ENCODE results near the gene ZNF329. TPM values are rescaled to one million over a fixed set of nuclear protein-coding genes. Genes with fewer than 3 reads are reported as not detected.
"Not testable (repeated sequence)": the region's sequence is repeated elsewhere in the genome, so short reads cannot be mapped to it uniquely, and the experiment has no call there.

Gene ZNF329
- total RNA-seq, 1 donor from 2014 or later: 14.5 TPM

DNA sequence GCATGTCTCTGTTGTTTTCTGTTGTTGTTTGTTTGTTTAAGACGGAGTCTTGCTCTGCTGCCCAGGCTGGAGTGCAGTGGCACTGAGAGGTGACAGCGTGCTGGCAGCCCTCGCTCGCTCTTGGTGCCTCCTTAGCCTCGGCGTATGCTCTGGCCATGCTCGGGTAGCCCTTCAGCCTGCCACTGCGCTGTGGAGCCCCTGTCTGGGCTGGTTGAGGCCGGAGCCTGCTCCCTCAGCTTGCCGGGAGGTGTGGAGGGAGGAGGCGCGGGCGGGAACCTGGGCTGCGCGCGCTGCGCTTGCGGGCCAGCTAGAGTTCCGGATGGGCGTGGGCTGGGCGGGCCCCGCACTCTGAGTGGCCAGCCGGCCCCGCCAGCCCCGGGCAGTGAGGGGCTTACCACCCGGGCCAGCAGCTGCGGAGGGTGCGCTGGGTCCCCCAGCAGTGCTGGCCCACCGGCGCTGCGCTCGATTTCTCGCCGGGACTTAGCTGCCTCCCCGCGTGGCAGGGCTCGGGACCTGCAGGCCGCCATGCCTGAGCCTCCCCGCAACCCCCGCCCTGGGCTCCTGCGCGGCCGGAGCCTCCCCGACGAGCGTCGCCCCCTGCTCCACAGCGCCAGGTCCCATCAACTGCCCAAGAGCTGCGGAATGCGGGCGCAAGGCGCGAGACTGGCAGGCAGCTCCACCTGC, 6.6 kb upstream of the ZNF329 start:
- no peak for DNase-seq (ENCODE audit: extremely low spot score, unreplicated experiment)
- no peak overlapping the region for H3K27ac Mint-ChIP-seq
- H3K4me1 Mint-ChIP-seq (ENCODE audit: unreplicated experiment): peaks cover 4% of the 10 kb centered on the region

DNA sequence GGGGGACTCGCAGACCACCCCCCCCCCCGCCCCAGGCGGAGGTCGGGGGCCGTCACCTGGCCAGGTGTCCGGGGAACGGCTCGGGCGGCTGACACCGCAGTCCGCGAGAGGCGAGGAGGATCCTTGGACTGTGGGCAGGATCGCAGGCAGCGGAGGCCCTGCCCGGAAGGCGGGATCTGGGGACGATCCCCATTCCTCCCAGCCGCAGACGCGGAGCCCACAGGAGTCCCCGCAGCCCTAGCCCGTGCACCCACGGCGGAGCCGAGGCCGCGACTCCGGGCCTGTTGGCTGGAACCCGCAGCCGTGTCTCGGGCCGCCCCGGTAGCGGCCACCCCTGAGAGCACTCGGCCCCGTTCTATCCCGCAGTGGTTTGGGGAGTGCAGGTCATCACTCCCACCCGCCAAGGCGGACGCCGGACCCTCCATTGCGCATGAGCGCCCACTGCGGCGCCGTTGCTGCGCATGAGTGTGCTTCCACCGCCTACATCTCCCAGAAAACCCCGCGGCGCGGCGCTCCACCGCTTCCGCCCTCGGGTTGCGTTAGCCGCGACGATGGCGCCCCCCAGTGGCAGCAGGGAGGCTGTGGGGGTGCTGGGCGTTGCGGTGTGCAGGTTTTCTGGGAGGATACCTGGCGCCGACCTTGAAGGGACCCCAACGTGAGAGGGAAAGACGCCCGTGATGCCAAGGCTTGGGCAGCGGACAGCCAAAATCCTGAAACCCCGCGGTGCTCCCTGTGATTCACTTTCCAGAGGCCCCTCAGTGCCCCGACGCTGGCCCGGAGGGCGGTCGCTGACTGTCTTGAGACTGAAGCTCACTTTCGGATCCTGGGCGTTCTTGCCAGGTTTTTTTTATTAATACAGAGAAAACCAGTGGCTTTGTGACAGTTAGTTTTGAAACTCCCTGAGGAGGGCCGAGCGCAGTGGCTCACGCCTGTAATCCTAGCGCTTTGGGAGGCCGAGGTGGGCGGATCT, 4.4 kb upstream of the ZNF329 start:
- Mint-ChIP-seq H3K27ac (peak overlapping the region; percentile 96), H3K4me1 (ENCODE audit: unreplicated experiment) (peaks cover 6% of the 10 kb centered on the region), H3K4me3 (peak overlapping the region; percentile 96), H3K36me3 (peaks cover 6% of the 10 kb centered on the region), H3K9me3 (peaks cover under 1% of the 10 kb centered on the region), H3K27me3 (no peaks in the 10 kb centered on the region)
- peak; percentile 99 for DNase-seq (ENCODE audit: extremely low spot score, unreplicated experiment)
- TF ChIP-seq, protein P1, sequence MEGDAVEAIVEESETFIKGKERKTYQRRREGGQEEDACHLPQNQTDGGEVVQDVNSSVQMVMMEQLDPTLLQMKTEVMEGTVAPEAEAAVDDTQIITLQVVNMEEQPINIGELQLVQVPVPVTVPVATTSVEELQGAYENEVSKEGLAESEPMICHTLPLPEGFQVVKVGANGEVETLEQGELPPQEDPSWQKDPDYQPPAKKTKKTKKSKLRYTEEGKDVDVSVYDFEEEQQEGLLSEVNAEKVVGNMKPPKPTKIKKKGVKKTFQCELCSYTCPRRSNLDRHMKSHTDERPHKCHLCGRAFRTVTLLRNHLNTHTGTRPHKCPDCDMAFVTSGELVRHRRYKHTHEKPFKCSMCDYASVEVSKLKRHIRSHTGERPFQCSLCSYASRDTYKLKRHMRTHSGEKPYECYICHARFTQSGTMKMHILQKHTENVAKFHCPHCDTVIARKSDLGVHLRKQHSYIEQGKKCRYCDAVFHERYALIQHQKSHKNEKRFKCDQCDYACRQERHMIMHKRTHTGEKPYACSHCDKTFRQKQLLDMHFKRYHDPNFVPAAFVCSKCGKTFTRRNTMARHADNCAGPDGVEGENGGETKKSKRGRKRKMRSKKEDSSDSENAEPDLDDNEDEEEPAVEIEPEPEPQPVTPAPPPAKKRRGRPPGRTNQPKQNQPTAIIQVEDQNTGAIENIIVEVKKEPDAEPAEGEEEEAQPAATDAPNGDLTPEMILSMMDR (conservative IDR thresholded peaks at IDR 0.05): peak; percentile 100

More for the DNA sequence above, 6.6 kb upstream of the ZNF329 start:
- Mint-ChIP-seq H3K9me3 (peaks cover 4% of the 10 kb centered on the region), H3K36me3 (peaks cover 4% of the 10 kb centered on the region), H3K4me3 (no peak overlapping the region), H3K27me3 (no peaks in the 10 kb centered on the region)
- TF ChIP-seq, protein P1 (conservative IDR thresholded peaks at IDR 0.05): no peak

DNA sequence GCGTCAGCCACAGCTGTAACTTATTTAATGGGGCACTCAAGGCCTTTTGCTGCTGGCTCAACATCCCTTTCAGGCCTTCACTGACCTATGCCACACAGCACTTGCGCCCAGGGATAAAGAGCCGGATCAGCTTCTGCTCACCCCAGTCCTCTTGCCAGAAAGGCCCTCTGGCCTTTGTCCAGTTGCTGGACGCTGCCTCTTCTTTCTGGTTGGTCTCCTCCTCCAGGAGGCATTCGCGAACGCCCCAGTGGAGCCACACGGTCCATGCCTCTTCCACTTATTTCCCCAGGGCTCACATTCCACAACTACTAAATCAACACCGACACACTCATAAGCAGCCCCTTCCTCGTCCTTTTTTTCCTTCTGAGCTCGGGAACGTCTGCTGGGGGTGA, 3.7 kb upstream of the ZNF329 start:
- H3K4me1 Mint-ChIP-seq (ENCODE audit: unreplicated experiment): peaks cover 12% of the 10 kb centered on the region
- no peak for DNase-seq (ENCODE audit: extremely low spot score, unreplicated experiment)
- TF ChIP-seq, protein P1 (conservative IDR thresholded peaks at IDR 0.05): no peak
- peaks cover 10% of the 10 kb centered on the region for H3K36me3 Mint-ChIP-seq
- H3K9me3 Mint-ChIP-seq: peaks cover 7% of the 10 kb centered on the region
- H3K27ac Mint-ChIP-seq: peak overlapping the region; percentile 96
- H3K4me3 Mint-ChIP-seq: peak overlapping the region; percentile 96
- H3K27me3 Mint-ChIP-seq: no peaks in the 10 kb centered on the region

DNA sequence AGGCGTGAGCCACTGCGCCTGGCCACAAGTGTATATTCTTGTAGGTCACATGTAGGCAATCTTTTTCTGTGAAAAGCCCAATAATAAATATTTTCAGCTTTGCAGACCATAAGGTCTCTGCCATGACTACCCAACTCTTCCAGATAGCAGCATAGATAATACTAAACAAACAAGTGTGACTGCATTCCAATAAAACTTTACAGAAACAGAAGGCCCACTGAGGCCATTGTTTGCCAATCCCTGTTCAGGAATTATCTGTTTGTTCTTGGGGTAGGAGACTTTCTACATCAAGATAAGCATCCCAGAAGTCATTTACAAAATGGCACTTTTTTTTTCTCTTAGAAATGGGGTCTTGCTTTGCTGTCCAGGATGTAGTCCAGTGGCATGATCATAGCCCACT, 2.8 kb upstream of the ZNF329 start:
- Mint-ChIP-seq H3K27ac (peak overlapping the region; percentile 96), H3K4me3 (peak overlapping the region; percentile 96), H3K9me3 (peaks cover 9% of the 10 kb centered on the region), H3K4me1 (ENCODE audit: unreplicated experiment) (peaks cover 14% of the 10 kb centered on the region), H3K36me3 (peaks cover 14% of the 10 kb centered on the region), H3K27me3 (no peaks in the 10 kb centered on the region)
- TF ChIP-seq, protein P1 (conservative IDR thresholded peaks at IDR 0.05): no peak
- no peak for DNase-seq (ENCODE audit: extremely low spot score, unreplicated experiment)

DNA sequence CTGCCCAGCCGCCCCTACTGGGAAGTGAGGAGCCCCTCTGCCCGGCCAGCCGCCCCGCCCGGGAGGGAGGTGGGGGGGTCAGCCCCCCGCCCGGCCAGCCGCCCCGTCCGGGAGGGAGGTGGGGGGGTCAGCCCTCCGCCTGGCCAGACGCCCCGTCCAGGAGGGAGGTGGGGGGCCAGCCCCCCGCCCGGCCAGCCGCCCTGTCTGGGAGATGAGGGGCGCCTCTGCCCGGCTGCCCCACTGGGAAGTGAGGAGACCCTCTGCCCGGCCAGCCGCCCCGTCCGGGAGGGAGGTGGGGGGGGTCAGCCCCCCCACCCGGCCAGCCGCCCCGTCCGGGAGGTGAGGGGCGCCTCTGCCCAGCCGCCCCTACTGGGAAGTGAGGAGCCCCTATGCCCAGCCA, 3.1 kb downstream of the ZNF329 start:
- peaks cover 10% of the 10 kb centered on the region for H3K4me1 Mint-ChIP-seq (ENCODE audit: unreplicated experiment)
- not testable (repeated sequence) for H3K27ac Mint-ChIP-seq; DNase-seq (ENCODE audit: extremely low spot score, unreplicated experiment); H3K27me3 Mint-ChIP-seq; H3K4me3 Mint-ChIP-seq
- H3K36me3 Mint-ChIP-seq: peaks cover 25% of the 10 kb centered on the region
- peaks cover 20% of the 10 kb centered on the region for H3K9me3 Mint-ChIP-seq

DNA sequence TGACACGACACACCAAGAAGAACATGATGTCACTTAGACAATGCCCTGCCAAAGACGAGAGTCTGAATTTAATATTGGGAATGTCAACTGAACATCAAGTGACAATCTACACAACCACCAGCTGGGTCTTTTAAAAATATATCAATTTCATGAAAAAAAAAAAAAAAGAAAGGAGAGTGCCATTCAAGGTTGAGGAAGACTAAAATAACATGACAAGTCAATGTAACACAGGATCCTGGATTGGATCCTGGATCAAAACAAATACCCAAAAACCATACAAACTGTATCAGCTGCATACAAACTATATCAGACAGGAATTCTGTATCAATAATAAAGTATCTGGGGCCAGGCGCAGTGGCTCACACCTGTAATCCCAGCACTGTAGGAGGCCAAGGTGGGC, 4.7 kb downstream of the ZNF329 start:
- DNase-seq (ENCODE audit: extremely low spot score, unreplicated experiment): no peak
- Mint-ChIP-seq H3K27ac (no peak overlapping the region), H3K36me3 (peaks cover 32% of the 10 kb centered on the region), H3K4me3 (peak overlapping the region; percentile 10), H3K27me3 (no peaks in the 10 kb centered on the region), H3K9me3 (peaks cover 20% of the 10 kb centered on the region), H3K4me1 (ENCODE audit: unreplicated experiment) (peaks cover 10% of the 10 kb centered on the region)
- TF ChIP-seq, protein P1 (conservative IDR thresholded peaks at IDR 0.05): no peak
